GM12801 (cell line): Measurements from ENCODE around the gene LHX4.

Source experiments
- CTCF ChIP-seq: IDR thresholded peaks from one replicate; pipeline ENCODE4 v1.5.1; 2011; ENCODE audit warnings: control low read depth; ENCODE audit not compliant: insufficient read length; ENCODE audit errors: extremely low read depth

The LHX4 gene

GRCh38 chr1:180294711-180295110 lies 64.6 kb downstream of the LHX4 start:
- no peak for TF ChIP-seq CTCF

DNA sequence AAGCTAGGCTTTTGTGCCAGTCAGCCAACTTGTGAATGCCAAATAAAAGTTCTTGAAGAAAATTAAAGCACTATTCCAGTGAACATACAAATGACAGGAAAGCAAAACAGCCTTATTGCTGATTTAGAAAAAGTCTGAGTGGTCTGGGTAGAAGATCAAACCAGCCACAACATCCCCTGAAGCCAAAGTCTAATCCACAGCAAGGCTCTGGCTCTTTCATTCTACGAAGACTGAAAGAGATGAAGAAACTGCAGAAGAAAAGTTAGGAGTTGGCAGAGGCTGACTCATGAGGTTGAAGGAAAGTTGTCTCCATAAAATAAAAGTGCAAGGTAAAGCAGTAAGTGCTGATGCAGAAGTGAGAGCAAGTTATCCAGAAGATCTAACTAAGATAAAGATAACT lies 65.9 kb downstream of the LHX4 start:
- TF ChIP-seq CTCF: no peak

DNA sequence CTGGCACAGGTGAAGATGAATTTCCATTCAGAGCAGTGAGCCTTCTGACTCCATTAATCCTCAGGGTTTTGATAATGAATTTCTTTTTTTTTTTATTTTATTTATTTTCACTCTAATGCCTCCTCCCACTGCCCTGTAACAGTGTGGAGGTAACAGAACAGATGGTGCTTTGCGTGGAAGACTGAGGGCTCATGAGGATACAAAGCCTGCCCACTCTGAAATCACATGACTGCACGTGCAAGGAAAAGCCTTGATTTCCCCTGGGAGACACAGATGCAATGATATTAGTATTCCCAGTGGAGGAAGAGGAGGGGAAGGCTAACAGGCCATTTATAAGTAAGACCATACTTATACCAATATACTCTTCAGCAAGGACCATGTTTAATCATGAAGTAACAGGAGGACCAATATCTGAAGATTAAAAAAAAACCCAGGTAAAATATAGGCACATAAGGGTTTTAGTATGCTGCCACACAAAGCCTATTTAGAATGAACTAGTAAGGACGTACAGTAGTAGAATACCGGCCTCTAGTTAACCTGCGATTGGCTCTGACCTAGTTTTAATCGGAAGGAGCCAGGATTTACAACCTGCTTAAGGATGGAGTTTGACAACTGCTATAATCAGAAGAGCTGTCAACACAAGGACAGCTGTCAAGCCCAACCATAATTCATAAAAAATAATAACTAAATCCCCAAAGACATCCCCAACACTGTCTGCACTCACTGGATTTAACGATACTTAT lies 69.6 kb downstream of the LHX4 start:
- TF ChIP-seq CTCF: no peak

- no peak for TF ChIP-seq CTCF
Observed at GRCh38 chr1:180301135-180301742, 71.2 kb downstream of the LHX4 start.

DNA sequence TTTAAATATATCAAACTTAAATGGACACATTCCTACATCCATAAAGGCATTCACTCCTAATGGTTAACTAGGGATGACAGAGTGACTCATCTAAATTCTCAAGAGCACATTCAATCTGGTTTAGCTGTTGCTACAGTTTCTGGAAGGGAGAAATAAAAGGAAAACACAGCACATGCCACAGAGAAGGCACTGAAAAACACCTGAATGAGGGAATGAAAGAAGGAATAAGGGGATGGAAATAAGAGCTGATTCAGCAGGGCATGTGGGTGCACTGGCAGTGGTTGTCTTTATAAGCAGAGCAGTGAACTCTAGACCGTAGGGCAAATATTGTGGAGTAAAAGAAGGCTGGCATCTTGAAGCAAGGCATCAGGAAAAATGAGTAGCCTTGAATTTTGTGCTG lies 79.3 kb downstream of the LHX4 start:
- no peak for TF ChIP-seq CTCF

DNA sequence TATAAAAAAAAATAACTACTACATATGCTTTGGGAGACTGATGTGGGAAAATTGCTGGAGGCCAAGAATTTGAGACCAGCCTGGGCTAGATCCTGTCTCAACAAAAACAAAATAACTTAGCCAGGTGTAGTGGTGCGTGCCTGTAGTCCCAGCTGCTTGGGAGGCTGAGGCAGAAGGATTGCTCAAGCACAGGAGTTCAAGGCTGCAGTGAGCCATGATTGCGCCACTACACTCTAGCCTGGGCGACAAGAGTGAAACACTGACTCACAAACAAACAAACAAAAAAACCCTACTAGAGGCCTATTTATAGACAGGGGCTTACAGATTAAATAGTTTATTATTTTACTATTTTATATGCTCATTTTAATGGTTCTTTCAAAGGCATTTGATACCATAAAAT lies 80.0 kb downstream of the LHX4 start:
- no peak for TF ChIP-seq CTCF

- TF ChIP-seq CTCF: no peak
Observed at GRCh38 chr1:180311011-180311730, 81.1 kb downstream of the LHX4 start.
